CD14-positive monocyte (primary cell): ENCODE measurements around the gene B3GNT8. TPM values are rescaled to one million over a fixed set of nuclear protein-coding genes. Genes with fewer than 3 reads are reported as not detected.

ENCODE experiments used
- DNase-seq, 3 donors: peaks; one replicate each; pipeline ENCODE4 v3.0.0-alpha.2; 2011 to 2022
- H2AFZ ChIP-seq: 2 replicates; pipeline ENCODE4 v1.6.0; 2012; ENCODE audit warnings: mild to moderate bottlenecking, low read depth, low read length, inconsistent platforms; ENCODE audit not compliant: insufficient read depth, poor library complexity, severe bottlenecking
- H3K27ac ChIP-seq, 2 donors: 1 replicate in 1 of 2; 2 replicates in 1 of 2; pipeline ENCODE4 v1.5.1; 2012 to 2013; ENCODE audit warnings: low read length in 2 of 2, control low read depth in 1 of 2, inconsistent platforms in 1 of 2, low read depth in 1 of 2, mild to moderate bottlenecking in 1 of 2
- H3K27me3 ChIP-seq, 2 donors: one replicate each; pipeline versions ENCODE4 v1.6.0 to v1.6.1; 2011 to 2013; ENCODE audit warnings: low read length in 2 of 2; ENCODE audit not compliant: control insufficient read depth in 2 of 2, insufficient read depth in 2 of 2
- H3K36me3 ChIP-seq, 2 donors: replicated peaks in 1 of 2; 1 replicate in 1 of 2; 2 replicates in 1 of 2; pipeline versions ENCODE4 v1.5.1 to v1.6.1; 2012 to 2013; ENCODE audit warnings: low read length in 2 of 2, control low read depth in 1 of 2, inconsistent platforms in 1 of 2, mild to moderate bottlenecking in 1 of 2; ENCODE audit not compliant: insufficient read depth in 2 of 2, control insufficient read depth in 1 of 2
- H3K4me1 ChIP-seq, 2 donors: 1 replicate in 1 of 2; 2 replicates in 1 of 2; pipeline versions ENCODE4 v1.5.1 to v1.6.1; 2012 to 2013; ENCODE audit warnings: low read length in 2 of 2, control low read depth in 1 of 2, inconsistent platforms in 1 of 2, mild to moderate bottlenecking in 1 of 2, moderate library complexity in 1 of 2; ENCODE audit not compliant: insufficient read depth in 2 of 2, control insufficient read depth in 1 of 2
- H3K4me2 ChIP-seq: replicated peaks from 2 replicates; pipeline ENCODE3; 2012; ENCODE audit warnings: low read length, moderate library complexity, mild to moderate bottlenecking; ENCODE audit not compliant: poor library complexity, severe bottlenecking; ENCODE audit errors: extremely low read depth
- H3K4me3 ChIP-seq, 3 experiments: fragments of 200-600 bp in 1 of 3; sonication (generic) in 1 of 3; replicated peaks in 1 of 3; 1 replicate in 2 of 3; 2 replicates in 1 of 3; pipeline ENCODE4 v1.5.1; 2011 to 2013; ENCODE audit warnings: low read length in 3 of 3, mild to moderate bottlenecking in 3 of 3, control low read depth in 2 of 3, low read depth in 2 of 3, inconsistent platforms in 1 of 3, moderate library complexity in 1 of 3
- H3K79me2 ChIP-seq: 2 replicates; pipeline ENCODE4 v1.6.0; 2012; ENCODE audit warnings: mild to moderate bottlenecking, control low read depth, inconsistent platforms, low read length, moderate library complexity; ENCODE audit not compliant: insufficient read depth
- H3K9ac ChIP-seq: 2 replicates; pipeline ENCODE4 v1.6.0; 2017; ENCODE audit warnings: low read length, mild to moderate bottlenecking; ENCODE audit not compliant: insufficient read depth, poor library complexity, severe bottlenecking
- H3K9me3 ChIP-seq, 2 donors: replicated peaks in 1 of 2; 1 replicate in 1 of 2; 2 replicates in 1 of 2; pipeline versions ENCODE4 v1.5.1 to v1.6.1; 2012 to 2013; ENCODE audit warnings: low read length in 2 of 2, control low read depth in 1 of 2; ENCODE audit not compliant: control insufficient read depth in 1 of 2, insufficient read depth in 1 of 2
- H4K20me1 ChIP-seq: 2 replicates; pipeline ENCODE4 v1.6.0; 2012; ENCODE audit warnings: mild to moderate bottlenecking, low read length, control low read depth, moderate library complexity; ENCODE audit not compliant: insufficient read depth
- H3K27ac Mint-ChIP-seq, 7 donors: one replicate each; pipeline ENCODE4 v1.8.0; 2020; ENCODE audit warnings: mild to moderate bottlenecking in 7 of 7, mixed read lengths in 7 of 7, moderate library complexity in 6 of 7, inconsistent platforms in 2 of 7
- H3K27me3 Mint-ChIP-seq, 3 donors: one replicate each; pipeline ENCODE4 v1.8.0; 2021 to 2022; ENCODE audit warnings: low read depth in 3 of 3, mild to moderate bottlenecking in 3 of 3, mixed read lengths in 3 of 3, moderate library complexity in 3 of 3, inconsistent platforms in 1 of 3
- H3K36me3 Mint-ChIP-seq, 2 donors: one replicate each; pipeline ENCODE4 v1.8.0; 2020; ENCODE audit warnings: mixed read lengths in 2 of 2, inconsistent platforms in 1 of 2, mild to moderate bottlenecking in 1 of 2
- H3K4me1 Mint-ChIP-seq: one replicate; pipeline ENCODE4 v1.8.0; 2020; ENCODE audit warnings: mild to moderate bottlenecking, mixed read lengths
- H3K4me3 Mint-ChIP-seq, 2 donors: one replicate each; pipeline ENCODE4 v1.8.0; 2020; ENCODE audit warnings: mild to moderate bottlenecking in 2 of 2, mixed read lengths in 2 of 2, moderate library complexity in 1 of 2
- H3K9me3 Mint-ChIP-seq, 7 donors: one replicate each; pipeline ENCODE4 v1.8.0; 2020 to 2022; ENCODE audit warnings: mixed read lengths in 7 of 7, mild to moderate bottlenecking in 6 of 7, moderate library complexity in 6 of 7, inconsistent platforms in 2 of 7
- CTCF ChIP-seq: fragments of 200-600 bp; IDR thresholded peaks from one replicate; pipeline ENCODE4 v1.8.0; 2022; ENCODE audit warnings: antibody characterized with exemption, mild to moderate bottlenecking
- WGBS: methylation state at CpG from one replicate; pipeline ENCODE4 v1.1.5; 2013; ENCODE audit warnings: missing lambda C conversion rate; ENCODE audit not compliant: insufficient coverage; 5-methylcytosine and 5-hydroxymethylcytosine counted together
- intact Hi-C, 2 donors: fragments of 100-400 bp; cut with micrococcal nuclease; formaldehyde crosslinking; loops; one replicate each; pipeline versions ENCODE4 v1.15.0 to v1.15.1; 2023
- polyA plus RNA-seq, 3 donors: library from polyadenylated mRNA; depleted of rRNA in 1 of 3; unstranded in 2 of 3; stranded (reverse) in 1 of 3; fragments of 300-500 nt in 2 of 3; fragments of >200 nt in 1 of 3; fragmentation: Illumina TruSeq in 2 of 3; gene quantifications; 1 replicate in 2 of 3; 2 replicates in 1 of 3; pipeline ENCODE4 v1.2.3, GENCODE V29; 2012 to 2021

Gene B3GNT8
- polyA plus RNA-seq, 3 donors = 2.9 to 18.9 (median 17.4) TPM

GRCh38 chr19:41426116-41426841, 895 bp downstream of the B3GNT8 start:
- Mint-ChIP-seq H3K27ac (peak overlapping the region; percentile 44 to 97 (median 89)), H3K4me3 (peak overlapping the region; percentile 94 to 98), H3K9me3 (peaks cover 0 to under 1% (median 0%) of the 10 kb centered on the region in 7 donors), H3K27me3 (peaks cover 0 to 3% (median 0%) of the 10 kb centered on the region in 3 donors), H3K4me1 (peaks cover 68% of the 10 kb centered on the region), H3K36me3 (peaks cover 35 to 56% of the 10 kb centered on the region in 2 donors)
- peaks cover 77 to 86% of the 10 kb centered on the region in 2 donors for H3K4me1 ChIP-seq
- no peaks in the 10 kb centered on the region for H3K27me3 ChIP-seq
- H4K20me1 ChIP-seq = peaks cover 34% of the 10 kb centered on the region
- H2AFZ ChIP-seq = peak overlapping the region; percentile 77
- peak overlapping the region; percentile 71 for H3K9ac ChIP-seq
- 79% methylated on average over 31 of the region's 36 CpGs for WGBS
- no peaks in the 10 kb centered on the region for H3K9me3 ChIP-seq
- H3K4me3 ChIP-seq = peak overlapping the region; percentile 61 to 85 (median 75)
- no peak for DNase-seq
- peak overlapping the region; percentile 87 for H3K4me2 ChIP-seq
- H3K27ac ChIP-seq = peak overlapping the region; percentile 73 to 77
- TF ChIP-seq CTCF = no peak
- intact Hi-C loops = loop anchor here in 1 of 2 donors (10.0 kb wide), 1 partner anchor 51 kb away; the partner anchor contains the start of gene TMEM91
- peaks cover 39 to 42% of the 10 kb centered on the region in 2 donors for H3K36me3 ChIP-seq
- H3K79me2 ChIP-seq = peaks cover 82% of the 10 kb centered on the region

GRCh38 chr19:41425174-41426115, 1.7 kb downstream of the B3GNT8 start:
- peak overlapping the region; percentile 33 to 77 for H3K27ac ChIP-seq
- peaks cover 39 to 42% of the 10 kb centered on the region in 2 donors for H3K36me3 ChIP-seq
- TF ChIP-seq CTCF = no peak
- Mint-ChIP-seq H3K27me3 (peaks cover 0 to 3% (median 0%) of the 10 kb centered on the region in 3 donors), H3K9me3 (peaks cover 0 to 3% (median 0%) of the 10 kb centered on the region in 7 donors), H3K27ac (peak overlapping the region; percentile 19 to 82 (median 72)), H3K4me3 (peak overlapping the region; percentile 59 to 98), H3K36me3 (peaks cover 38 to 55% of the 10 kb centered on the region in 2 donors), H3K4me1 (peaks cover 72% of the 10 kb centered on the region)
- H3K9me3 ChIP-seq = no peaks in the 10 kb centered on the region
- peaks cover 34% of the 10 kb centered on the region for H4K20me1 ChIP-seq
- intact Hi-C loops = loop anchor here in 1 of 2 donors (10.0 kb wide), 1 partner anchor 51 kb away; the partner anchor contains the start of gene TMEM91
- no peak for DNase-seq
- 85% methylated on average over 26 of the region's 28 CpGs for WGBS
- peaks cover 81 to 86% of the 10 kb centered on the region in 2 donors for H3K4me1 ChIP-seq
- peak overlapping the region; percentile 54 for H3K9ac ChIP-seq
- H2AFZ ChIP-seq = no peak overlapping the region
- peak overlapping the region; percentile 87 for H3K4me2 ChIP-seq
- H3K27me3 ChIP-seq = no peaks in the 10 kb centered on the region
- H3K4me3 ChIP-seq = peak overlapping the region in 2 of 3 experiments; percentile 13 to 85
- peaks cover 82% of the 10 kb centered on the region for H3K79me2 ChIP-seq
